T-helper 2 cell treated with Interferon-gamma antibody and Interleukin-4, amounts not matched to agents 100 ng/mL and 5 ng/mL, for 36 hours (primary cell): ENCODE data around the gene CAPNS1. TPM values are rescaled to one million over a fixed set of nuclear protein-coding genes. Genes with fewer than 3 reads are reported as not detected.

Experiments
- total RNA-seq: library from RNA; stranded (reverse); gene quantifications from 2 replicates; pipeline ENCODE4 v1.2.3, GENCODE V29; 2022

CAPNS1 gene
- total RNA-seq, 1 donor from 2014 or later: 500 TPM

Other genes starting within 250 kb of the CAPNS1 start
- gene NFKBID, start 239.5 kb upstream of the CAPNS1 start, total RNA-seq: 42.7 and 43.0 TPM in 2 replicates
- 93.1 and 96.2 TPM in 2 replicates for gene HCST, start 237.5 kb upstream of the CAPNS1 start, total RNA-seq
- 0.52 TPM in 1 of 2 replicates, not detected in the other for gene TYROBP, start 231.8 kb upstream of the CAPNS1 start, total RNA-seq
- gene LRFN3, start 203.7 kb upstream of the CAPNS1 start, total RNA-seq: 9.7 and 11.4 TPM in 2 replicates
- gene SDHAF1, start 144.9 kb upstream of the CAPNS1 start, total RNA-seq: 16.1 and 16.7 TPM in 2 replicates
- gene SYNE4, start 131.3 kb upstream of the CAPNS1 start, total RNA-seq: 2.6 and 2.7 TPM in 2 replicates
- 34.6 and 39.2 TPM in 2 replicates for gene ALKBH6, start 125.9 kb upstream of the CAPNS1 start, total RNA-seq
- gene CLIP3, start 107.2 kb upstream of the CAPNS1 start, total RNA-seq: 3.0 and 5.1 TPM in 2 replicates
- gene THAP8, start 85.8 kb upstream of the CAPNS1 start, total RNA-seq: 4.1 and 4.4 TPM in 2 replicates
- 32.6 and 32.8 TPM in 2 replicates for gene WDR62, start 85.2 kb upstream of the CAPNS1 start, total RNA-seq
- gene OVOL3, start 28.9 kb upstream of the CAPNS1 start, total RNA-seq: not detected in 2 replicates
- 50.0 and 58.2 TPM in 2 replicates for gene POLR2I, start 25.2 kb upstream of the CAPNS1 start, total RNA-seq
- 184 and 185 TPM in 2 replicates for gene TBCB, start 24.6 kb upstream of the CAPNS1 start, total RNA-seq
- gene COX7A1, start 12.4 kb downstream of the CAPNS1 start, total RNA-seq: not detected in 2 replicates
- 2.0 and 3.0 TPM in 2 replicates for gene ZNF565, start 74.6 kb downstream of the CAPNS1 start, total RNA-seq
- 53.9 and 59.3 TPM in 2 replicates for gene ZNF146, start 75.0 kb downstream of the CAPNS1 start, total RNA-seq
- 5.0 TPM in 2 replicates for gene ZFP14, start 239.1 kb downstream of the CAPNS1 start, total RNA-seq